ENCODE measurements around the gene ADARB1. TPM values are rescaled to one million over a fixed set of nuclear protein-coding genes. Genes with fewer than 3 reads are reported as not detected.

Gene ADARB1
- total RNA-seq, 1 experiment from 2014 or later: 15.8 TPM

- Histone ChIP-seq H3K27ac (ENCODE audit: insufficient read length, low read depth, low read length) (no peak overlapping the region), H3K79me2 (ENCODE audit: insufficient read depth, low read length) (no peaks in the 10 kb centered on the region), H3K4me2 (ENCODE audit: insufficient read depth, insufficient read length, low read length) (no peak overlapping the region), H4K20me1 (ENCODE audit: control insufficient read depth, insufficient read depth, insufficient read length) (no peaks in the 10 kb centered on the region), H2BK5ac (ENCODE audit: insufficient read length, low read length) (no peak overlapping the region), H2BK12ac (ENCODE audit: insufficient read length, low read depth, low read length) (no peak overlapping the region), H2BK120ac (ENCODE audit: low read depth, low read length, poor library complexity, severe bottlenecking) (no peak overlapping the region), H2BK20ac (ENCODE audit: low read depth, low read length, poor library complexity, severe bottlenecking) (no peak overlapping the region), H3K14ac (ENCODE audit: insufficient read depth, low read length) (no peak overlapping the region), H3K56ac (ENCODE audit: insufficient read length, low read depth, low read length) (no peak overlapping the region), H3K23ac (ENCODE audit: insufficient read length, low read depth, low read length) (no peak overlapping the region), H4K5ac (ENCODE audit: insufficient read length, low read depth, low read length) (no peak overlapping the region), H3K23me2 (ENCODE audit: insufficient read length, low read depth, low read length, poor library complexity, severe bottlenecking) (no peaks in the 10 kb centered on the region), H3T11ph (ENCODE audit: low read length) (no peak overlapping the region), H3K79me1 (ENCODE audit: insufficient read depth, low read depth, low read length, poor library complexity, severe bottlenecking) (no peaks in the 10 kb centered on the region), H3K4me1 (ENCODE audit: insufficient read depth, low read length) (no peaks in the 10 kb centered on the region), H2AK5ac (ENCODE audit: insufficient read length, low read length) (no peak overlapping the region), H3K27me3 (ENCODE audit: insufficient read depth, low read length) (no peaks in the 10 kb centered on the region), H4K8ac (replicated peaks; ENCODE audit: insufficient read length, low read depth, low read length) (no peak overlapping the region), H3K9me3 (ENCODE audit: control insufficient read depth, low read depth, low read length) (no peaks in the 10 kb centered on the region), H3K18ac (ENCODE audit: insufficient read length, low read depth, low read length) (no peak overlapping the region), H3K9ac (ENCODE audit: extremely low read depth, insufficient read length, low read length) (no peak overlapping the region), H4K91ac (ENCODE audit: insufficient read length, low read depth, low read length) (no peak overlapping the region), H2AFZ (ENCODE audit: low read length) (no peak overlapping the region), H3K4ac (ENCODE audit: low read depth, low read length) (no peak overlapping the region), H2BK15ac (ENCODE audit: low read depth, low read length) (no peak overlapping the region)
- no peak for TF ChIP-seq CTCF (conservative IDR thresholded peaks at IDR 0.05)
- WGBS (ENCODE audit: extremely low coverage, insufficient read length, low lambda C conversion rate): no CpG with 5 or more reads among the region's 3 CpGs
- Mint-ChIP-seq H3K4me1 (no peaks in the 10 kb centered on the region), H3K27ac (no peak overlapping the region), H3K27me3 (ENCODE audit: low read depth) (no peaks in the 10 kb centered on the region), H3K9me3 (no peaks in the 10 kb centered on the region), H3K36me3 (ENCODE audit: insufficient read depth in 1 of 3, low read depth in 3 of 3) (peaks cover 0 to 7% (median 0%) of the 10 kb centered on the region in 3 experiments; a peak in 3 of 7 replicates), H3K4me3 (no peak overlapping the region)
- no peak for DNase-seq
These were observed 134.7 kb downstream of the ADARB1 start for GRCh38 chr21:45209046-45209445.
